HEK293T (cell line): ENCODE data around the gene PPP2R5D.

Experiments
- CTCF ChIA-PET: fragments of 350-600 bp; formaldehyde crosslinking; extraction: SDS; loops from one replicate; lab custom pipeline; 2021; ENCODE audit warnings: antibody characterized with exemption, inconsistent platforms; lab: Yijun Ruan, JAX
- POLR2A ChIA-PET: fragments of 350-600 bp; formaldehyde crosslinking; extraction: SDS; loops from one replicate; lab custom pipeline; 2020; ENCODE audit warnings: antibody characterized with exemption, inconsistent platforms; lab: Yijun Ruan, JAX
- DNase-seq: peaks from one replicate; pipeline ENCODE4 v3.0.0; 2012; ENCODE audit warnings: mixed read lengths; ENCODE audit errors: extremely low spot score
- ARNT ChIP-seq: fragments of 450-650 bp; IDR thresholded peaks from 2 replicates; pipeline ENCODE4 v1.6.1; 2017; ENCODE audit warnings: mild to moderate bottlenecking
- BHLHE40 ChIP-seq: fragments of 450-650 bp; IDR thresholded peaks from 2 replicates; pipeline ENCODE4 v1.6.1; 2016; ENCODE audit warnings: mild to moderate bottlenecking, moderate library complexity, borderline replicate concordance
- CTBP1 ChIP-seq: fragments of 450-650 bp; IDR thresholded peaks from 2 replicates; pipeline ENCODE4 v1.6.1; 2016; ENCODE audit warnings: borderline replicate concordance
- ELF4 ChIP-seq: fragments of 450-650 bp; IDR thresholded peaks from 2 replicates; pipeline ENCODE4 v1.6.1; 2017; ENCODE audit warnings: antibody characterized with exemption
- FOXA1 ChIP-seq: fragments of 450-650 bp; IDR thresholded peaks from 2 replicates; pipeline ENCODE4 v1.6.1; 2016; ENCODE audit warnings: mild to moderate bottlenecking
- FOXK2 ChIP-seq: fragments of 450-650 bp; IDR thresholded peaks from 2 replicates; pipeline ENCODE4 v1.6.1; 2016; ENCODE audit warnings: mild to moderate bottlenecking
- FOXM1 ChIP-seq: fragments of 450-650 bp; IDR thresholded peaks from 2 replicates; pipeline ENCODE4 v1.6.1; 2017; ENCODE audit warnings: mild to moderate bottlenecking, borderline replicate concordance
- HDGF ChIP-seq: fragments of 450-650 bp; IDR thresholded peaks from 2 replicates; pipeline ENCODE4 v1.6.1; 2017; ENCODE audit warnings: antibody characterized with exemption, borderline replicate concordance
- L3MBTL2 ChIP-seq: fragments of 450-650 bp; conservative IDR thresholded peaks from 2 replicates; pipeline ENCODE4 v1.6.1; 2016; ENCODE audit warnings: mild to moderate bottlenecking
- LEF1 ChIP-seq: fragments of 450-650 bp; IDR thresholded peaks from 2 replicates; pipeline ENCODE4 v1.6.1; 2017; ENCODE audit warnings: mild to moderate bottlenecking, borderline replicate concordance
- NFRKB ChIP-seq: fragments of 450-650 bp; IDR thresholded peaks from 2 replicates; pipeline ENCODE4 v1.6.1; 2016; ENCODE audit warnings: mild to moderate bottlenecking, moderate library complexity
- SP1 ChIP-seq: fragments of 450-650 bp; IDR thresholded peaks from 2 replicates; pipeline ENCODE4 v1.6.1; 2017
- SUZ12 ChIP-seq: fragments of 450-650 bp; IDR thresholded peaks from 2 replicates; pipeline ENCODE4 v1.6.1; 2016; ENCODE audit warnings: mild to moderate bottlenecking
- TARDBP ChIP-seq: fragments of 450-650 bp; IDR thresholded peaks from 2 replicates; pipeline ENCODE4 v1.6.1; 2016
- ZNF384 ChIP-seq: fragments of 450-650 bp; IDR thresholded peaks from 2 replicates; pipeline ENCODE4 v1.6.1; 2016
- TF ChIP-seq, protein P1 (sequence below): fragments of 450-650 bp; IDR thresholded peaks from 2 replicates; pipeline ENCODE4 v1.6.1; 2016

The PPP2R5D gene

GRCh38 chr6:43007126-43007525, 22.8 kb downstream of the PPP2R5D start:
- TF ChIP-seq SP1 (no peak), FOXK2 (no peak), BHLHE40 (no peak), FOXM1 (no peak), TARDBP (no peak)
- POLR2A ChIA-PET = interaction anchor here (0.5 to 3.4 kb wide), 2 partner anchors 23 to 440 kb away, joined by 3 to 12 read pairs; partner anchors contain the start of gene PPP2R5D
- no peak for DNase-seq
- CTCF ChIA-PET = no interaction called here

DNA sequence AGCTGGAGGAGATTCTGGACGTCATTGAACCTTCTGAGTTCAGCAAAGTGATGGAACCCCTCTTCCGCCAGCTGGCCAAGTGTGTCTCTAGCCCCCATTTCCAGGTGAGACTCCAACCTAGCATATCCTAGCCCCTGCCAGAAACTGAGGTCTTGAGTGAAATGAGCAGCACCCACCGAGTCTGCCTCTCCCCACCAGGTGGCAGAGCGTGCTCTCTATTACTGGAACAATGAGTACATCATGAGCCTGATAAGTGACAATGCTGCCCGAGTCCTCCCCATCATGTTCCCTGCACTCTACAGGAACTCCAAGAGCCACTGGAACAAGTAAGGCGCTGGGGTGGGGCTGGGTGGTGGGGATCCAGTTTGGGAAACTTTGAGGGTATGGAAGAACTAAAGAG, 24.8 kb downstream of the PPP2R5D start:
- POLR2A ChIA-PET = interaction anchor here (2.4 to 7.4 kb wide), 3 partner anchors 12 to 30 kb away, joined by 6 to 78 read pairs (median 13); partner anchors contain the start of genes PEX6, PPP2R5D and RRP36
- CTCF ChIA-PET = interaction anchor here (0.9 kb wide), 1 partner anchor 135 kb away, joined by 3 read pairs; no protein-coding TSS in a partner anchor
- peak; percentile 46 for DNase-seq
- no peak for TF ChIP-seq SUZ12
- TF ChIP-seq L3MBTL2 = no peak
- no peak for TF ChIP-seq BHLHE40
- TF ChIP-seq TARDBP = no peak
- TF ChIP-seq LEF1 = no peak
- no peak for TF ChIP-seq FOXM1
- no peak for TF ChIP-seq HDGF

- no peak for DNase-seq
- CTCF ChIA-PET = no interaction called here
- POLR2A ChIA-PET = interaction anchor here (0.8 to 7.4 kb wide), 5 partner anchors 10 to 41 kb away, joined by 3 to 78 read pairs (median 6); partner anchors contain the start of genes PEX6, PPP2R5D and RRP36
- TF ChIP-seq HDGF (no peak), SUZ12 (no peak), CTBP1 (no peak), SP1 (no peak), L3MBTL2 (no peak), BHLHE40 (no peak), ARNT (no peak), NFRKB (no peak), FOXA1 (no peak), ZNF384 (no peak), FOXK2 (no peak), ELF4 (no peak), TARDBP (no peak), LEF1 (no peak), FOXM1 (no peak)
- TF ChIP-seq, protein P1, sequence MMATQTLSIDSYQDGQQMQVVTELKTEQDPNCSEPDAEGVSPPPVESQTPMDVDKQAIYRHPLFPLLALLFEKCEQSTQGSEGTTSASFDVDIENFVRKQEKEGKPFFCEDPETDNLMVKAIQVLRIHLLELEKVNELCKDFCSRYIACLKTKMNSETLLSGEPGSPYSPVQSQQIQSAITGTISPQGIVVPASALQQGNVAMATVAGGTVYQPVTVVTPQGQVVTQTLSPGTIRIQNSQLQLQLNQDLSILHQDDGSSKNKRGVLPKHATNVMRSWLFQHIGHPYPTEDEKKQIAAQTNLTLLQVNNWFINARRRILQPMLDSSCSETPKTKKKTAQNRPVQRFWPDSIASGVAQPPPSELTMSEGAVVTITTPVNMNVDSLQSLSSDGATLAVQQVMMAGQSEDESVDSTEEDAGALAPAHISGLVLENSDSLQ = no peak
Measured at GRCh38 chr6:43011207-43011606, 26.8 kb downstream of the PPP2R5D start.

DNA sequence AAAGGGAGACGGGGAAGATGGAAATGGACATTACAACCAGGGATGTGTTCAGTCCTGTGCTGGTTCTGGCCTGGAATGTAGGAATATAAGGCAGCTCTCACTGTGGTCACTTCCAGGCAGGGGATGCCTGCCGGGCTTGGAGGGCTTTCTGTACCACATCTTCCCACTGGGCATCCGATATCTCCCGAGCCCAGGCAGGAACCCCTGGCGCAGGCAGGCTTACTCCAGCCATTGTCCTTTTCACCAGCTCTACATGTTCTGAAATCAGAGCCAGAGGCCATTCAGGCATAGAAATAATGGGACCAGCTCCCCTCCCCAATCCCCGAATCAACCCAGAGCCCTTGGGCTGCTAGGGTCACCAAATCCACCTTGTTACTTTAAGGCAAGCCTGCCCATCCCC, 28.0 kb downstream of the PPP2R5D start:
- ChIA-PET POLR2A (interaction anchor here (1.0 to 7.4 kb wide), 7 partner anchors 9 to 158 kb away, joined by 3 to 78 read pairs (median 4); partner anchors contain the start of genes CNPY3, CUL7, PEX6 and PPP2R5D), CTCF (interaction anchor here (1.0 kb wide), 1 partner anchor 131 kb away, joined by 3 read pairs; no protein-coding TSS in a partner anchor)
- TF ChIP-seq ELF4 (no peak), L3MBTL2 (no peak), HDGF (no peak), FOXK2 (no peak), ARNT (no peak), CTBP1 (no peak), LEF1 (no peak), BHLHE40 (no peak), TARDBP (no peak), NFRKB (no peak), SUZ12 (no peak), FOXA1 (no peak), FOXM1 (no peak), ZNF384 (no peak), SP1 (no peak)
- TF ChIP-seq, protein P1 = no peak

DNA sequence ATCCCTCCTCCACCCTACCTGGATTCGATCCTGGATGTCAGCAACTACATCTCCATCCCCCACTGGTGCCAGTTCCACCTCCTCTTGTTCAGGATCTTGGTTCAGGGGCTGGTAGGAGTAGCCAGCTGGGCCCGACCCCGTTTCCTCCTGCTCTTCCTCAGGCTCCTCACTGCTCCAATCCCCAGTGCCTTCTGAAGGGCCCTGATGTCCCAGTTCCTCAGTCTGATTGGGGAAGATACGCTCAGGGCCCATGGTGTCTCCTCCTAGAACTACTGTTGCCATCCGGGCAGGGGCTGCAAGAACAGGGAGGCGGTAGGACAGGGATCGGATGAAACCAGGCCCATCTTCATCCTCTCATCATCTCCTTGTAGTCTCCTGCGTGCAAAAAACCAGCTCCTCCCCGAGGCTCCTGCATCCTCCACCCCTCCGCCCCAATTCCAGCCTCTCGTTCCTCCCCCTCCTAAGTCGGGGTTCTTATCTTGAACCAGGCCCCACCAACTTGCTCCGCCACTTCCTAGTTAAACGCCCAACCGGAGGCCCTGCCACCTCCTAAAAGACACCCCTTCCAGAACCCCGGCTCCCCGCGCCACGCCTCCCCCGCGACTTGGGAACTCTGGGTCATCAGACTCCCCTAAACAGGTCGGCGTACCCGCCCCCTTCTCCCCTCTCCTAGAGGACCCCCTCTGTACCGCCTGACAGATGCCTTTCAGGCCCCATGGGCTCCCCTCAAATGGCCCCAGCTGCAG, 28.9 kb downstream of the PPP2R5D start:
- CTCF ChIA-PET = interaction anchor here (0.9 to 1.0 kb wide), 2 partner anchors 130 to 131 kb away, joined by 3 to 4 read pairs; no protein-coding TSS in a partner anchor
- POLR2A ChIA-PET = interaction anchor here (0.6 to 7.4 kb wide), 21 partner anchors 8 to 157 kb away, joined by 3 to 78 read pairs (median 4); partner anchors contain the start of genes CNPY3, CUL7, KLC4 and MRPL2
- TF ChIP-seq, protein P1 = no peak
- no peak for TF ChIP-seq ARNT
- no peak for TF ChIP-seq SP1
- TF ChIP-seq SUZ12 = no peak
- no peak for TF ChIP-seq BHLHE40
- TF ChIP-seq NFRKB = no peak
- no peak for TF ChIP-seq FOXK2
- no peak for DNase-seq

More for the DNA sequence above, 28.0 kb downstream of the PPP2R5D start:
- DNase-seq = no peak

DNA sequence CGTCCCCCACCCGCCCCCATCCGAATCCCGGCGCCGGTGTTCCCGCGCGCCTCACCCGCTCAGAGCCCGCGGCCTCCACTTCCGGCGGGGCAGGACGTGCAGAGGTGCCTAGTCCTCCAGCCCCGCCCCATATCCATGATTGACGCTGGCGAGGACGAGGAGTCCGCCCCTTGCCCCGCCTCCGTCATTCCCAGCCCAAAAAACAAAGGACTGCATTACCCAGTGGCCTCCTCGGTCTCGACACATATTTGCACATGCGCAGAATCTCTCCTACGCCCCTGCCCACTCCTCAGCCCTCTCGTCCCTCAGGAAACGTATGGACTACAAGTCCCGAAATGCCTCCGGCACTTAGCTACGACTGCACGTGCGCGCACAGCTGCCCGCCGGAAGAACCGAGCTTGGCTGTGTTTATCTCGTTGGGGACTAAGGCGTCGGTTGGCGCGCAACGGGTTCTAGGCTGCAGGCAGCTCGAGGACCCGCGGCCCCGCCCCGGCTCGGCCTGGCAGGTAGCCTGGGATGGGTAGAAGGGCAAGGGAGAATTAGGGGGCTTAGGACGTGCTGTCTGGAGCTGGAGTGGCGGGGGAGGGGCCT, 29.6 kb downstream of the PPP2R5D start, which contains the start of the genes KLHDC3 and MEA1:
TSS of gene KLHDC3 (plus strand) at position 407 of the 591 bp plus-strand sequence. CDS start 2,944 bp downstream, outside the sequence.
TSS of gene MEA1 (minus strand) at position 104 of the 591 bp plus-strand sequence. CDS start 133 bp downstream, outside the sequence.
- TF ChIP-seq CTBP1 = no peak
- no peak for TF ChIP-seq TARDBP
- TF ChIP-seq HDGF = 0 out of 2 replicates have a peak, but pooled peaks have one; percentile 67
- no peak for TF ChIP-seq NFRKB
- no peak for TF ChIP-seq FOXA1
- TF ChIP-seq, protein P1 = peak; percentile 99
- no peak; the same call in 1 of the 2 replicates for TF ChIP-seq BHLHE40
- TF ChIP-seq FOXK2 = peak; percentile 90
- TF ChIP-seq L3MBTL2 = peak; percentile 80
- CTCF ChIA-PET = interaction anchor here (0.9 kb wide), 1 partner anchor 130 kb away, joined by 4 read pairs; no protein-coding TSS in a partner anchor
- POLR2A ChIA-PET = interaction anchor here (0.6 to 7.4 kb wide), 28 partner anchors 8 to 1206 kb away, joined by 3 to 78 read pairs (median 4); partner anchors contain the start of genes CNPY3, CUL7, KLC4 and MRPL2

More for the DNA sequence above, 29.6 kb downstream of the PPP2R5D start, which contains the start of the genes KLHDC3 and MEA1:
- DNase-seq = peak; percentile 99
